ENCODE data around the gene C22orf42.
A peak's percentile ranks its signal among the peaks of the same experiment; 100 is the strongest.
"Not testable (repeated sequence)": the region's sequence is repeated elsewhere in the genome, so short reads cannot be mapped to it uniquely, and the experiment has no call there.

Gene C22orf42

GRCh38 chr22:32158712-32159533, at the start of gene C22orf42:
TSS of gene C22orf42 (minus strand) at chr22:32159303. CDS start at chr22:32159215, 88 bp downstream.
- DNase-seq, result no peak

DNA sequence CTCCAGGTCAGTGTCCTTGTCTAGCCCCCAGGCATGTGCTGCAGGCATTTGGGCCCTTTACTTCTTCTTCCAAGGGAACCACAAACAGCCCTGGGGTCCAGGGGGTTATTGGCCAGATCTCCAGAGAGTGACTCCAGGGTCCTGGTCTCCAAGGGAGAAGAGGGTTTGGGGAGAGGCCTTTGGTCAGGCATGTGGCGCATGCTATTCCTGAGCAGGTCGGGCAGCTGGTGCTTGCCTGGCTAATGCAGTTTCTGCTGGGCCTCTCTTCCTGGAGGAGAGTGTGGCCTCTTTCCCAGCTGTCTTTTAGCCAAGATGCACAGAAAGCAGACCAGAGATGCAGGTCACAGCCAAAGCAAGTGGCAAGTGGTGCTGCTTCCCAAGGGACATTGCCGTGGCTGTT, 49.6 kb upstream of the C22orf42 start:
- DNase-seq, result no peak

- no peak for DNase-seq
Observed at GRCh38 chr22:32207971-32208480, 48.9 kb upstream of the C22orf42 start.

DNA sequence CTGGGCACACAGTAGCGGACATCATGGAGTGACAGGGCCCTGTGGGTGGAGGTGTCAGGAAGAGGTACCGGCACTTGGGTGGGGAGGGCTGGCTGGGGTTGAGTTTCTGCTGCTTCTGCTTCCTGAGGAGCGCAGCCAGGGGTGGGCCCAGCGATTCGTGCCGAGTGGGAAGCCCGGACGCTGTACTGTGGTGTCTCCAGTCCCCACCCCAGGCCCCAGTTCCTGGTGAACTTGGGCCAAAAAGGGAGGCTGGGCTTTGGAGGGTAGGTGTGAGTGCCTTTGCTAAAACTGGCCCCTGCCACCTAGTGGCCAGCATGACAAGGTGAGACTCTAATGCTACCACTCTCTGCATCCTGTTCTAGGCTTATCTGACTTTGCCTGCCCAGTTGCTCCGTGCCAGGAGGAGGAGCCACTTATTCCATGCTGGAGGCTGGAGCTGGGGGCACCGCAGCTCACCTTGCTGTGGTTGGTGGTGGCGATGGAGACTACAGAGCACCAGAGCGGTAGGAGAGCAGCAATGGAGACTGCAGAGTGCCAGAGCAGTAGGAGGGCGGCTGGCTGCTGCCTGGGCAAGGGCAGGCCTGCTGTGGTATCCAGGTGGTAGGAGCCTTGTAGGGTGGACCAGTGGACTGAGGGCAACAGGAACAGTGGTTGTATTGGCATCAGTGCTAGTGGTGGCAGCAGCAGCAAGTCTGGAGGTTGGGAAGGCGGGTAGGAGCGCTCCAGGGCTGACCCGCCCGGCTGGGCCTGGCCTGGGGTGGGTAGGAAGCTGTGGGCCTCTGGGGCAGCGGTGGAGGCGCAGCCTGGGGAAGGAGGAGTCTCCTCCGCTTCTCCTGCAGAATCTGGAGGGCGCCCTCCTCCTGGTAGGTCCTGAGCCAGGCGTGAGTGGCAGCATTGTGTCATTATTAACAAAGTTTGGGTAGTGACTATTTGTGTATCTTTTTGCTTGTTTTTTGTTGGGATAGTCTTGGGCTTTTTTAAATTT, 48.0 kb upstream of the C22orf42 start:
- DNase-seq, result peak; percentile 16

DNA sequence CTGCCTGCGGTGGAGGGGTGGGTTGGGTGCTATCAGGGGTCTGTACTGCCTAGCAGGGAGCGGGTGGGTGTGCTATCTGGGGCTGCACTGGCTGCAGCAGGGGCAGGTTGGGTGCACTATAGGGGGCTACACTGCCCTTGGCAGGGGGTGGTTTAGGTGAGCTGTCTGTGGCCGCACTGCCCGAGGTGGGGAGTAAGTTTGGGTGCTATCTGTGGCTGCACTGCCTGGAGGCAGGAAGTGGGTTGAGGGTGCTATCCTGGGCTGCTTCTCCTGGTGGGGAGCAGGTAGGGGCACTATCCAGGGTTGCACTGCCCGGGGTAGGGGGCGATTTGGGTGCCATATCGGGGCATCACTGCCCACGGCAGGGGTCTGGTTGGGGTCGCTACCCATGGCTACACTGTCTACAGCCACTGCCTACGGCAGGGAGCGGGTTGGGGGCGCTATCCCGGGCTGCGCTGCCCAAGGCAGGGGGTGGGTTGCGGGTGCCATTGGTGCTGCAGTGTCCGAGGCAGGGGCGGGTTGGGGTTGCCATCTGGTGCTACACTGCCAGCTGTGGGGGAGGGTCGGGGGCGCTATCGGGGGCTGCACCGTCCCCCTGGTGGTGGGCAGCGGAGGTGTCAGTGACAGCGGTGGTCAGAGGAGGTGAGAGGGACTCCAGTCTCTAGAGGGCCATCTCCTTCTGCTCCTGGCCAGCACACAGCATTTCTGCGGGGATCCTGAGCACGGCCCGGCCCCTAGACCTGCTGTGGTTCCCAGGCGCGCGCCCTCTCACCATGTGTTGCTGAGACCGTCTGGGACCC, 47.1 kb upstream of the C22orf42 start:
- DNase-seq, result no peak

GRCh38 chr22:32204856-32205722, 46.0 kb upstream of the C22orf42 start, which contains the start of gene RFPL2:
TSS of gene RFPL2 (minus strand) at chr22:32205073. CDS start at chr22:32202451, 2,622 bp downstream.
- DNase-seq, result peak; percentile 79

GRCh38 chr22:32204040-32204855, 45.1 kb upstream of the C22orf42 start:
- DNase-seq, result peak; percentile 28

GRCh38 chr22:32203181-32204039, 44.3 kb upstream of the C22orf42 start:
- no peak for DNase-seq

DNA sequence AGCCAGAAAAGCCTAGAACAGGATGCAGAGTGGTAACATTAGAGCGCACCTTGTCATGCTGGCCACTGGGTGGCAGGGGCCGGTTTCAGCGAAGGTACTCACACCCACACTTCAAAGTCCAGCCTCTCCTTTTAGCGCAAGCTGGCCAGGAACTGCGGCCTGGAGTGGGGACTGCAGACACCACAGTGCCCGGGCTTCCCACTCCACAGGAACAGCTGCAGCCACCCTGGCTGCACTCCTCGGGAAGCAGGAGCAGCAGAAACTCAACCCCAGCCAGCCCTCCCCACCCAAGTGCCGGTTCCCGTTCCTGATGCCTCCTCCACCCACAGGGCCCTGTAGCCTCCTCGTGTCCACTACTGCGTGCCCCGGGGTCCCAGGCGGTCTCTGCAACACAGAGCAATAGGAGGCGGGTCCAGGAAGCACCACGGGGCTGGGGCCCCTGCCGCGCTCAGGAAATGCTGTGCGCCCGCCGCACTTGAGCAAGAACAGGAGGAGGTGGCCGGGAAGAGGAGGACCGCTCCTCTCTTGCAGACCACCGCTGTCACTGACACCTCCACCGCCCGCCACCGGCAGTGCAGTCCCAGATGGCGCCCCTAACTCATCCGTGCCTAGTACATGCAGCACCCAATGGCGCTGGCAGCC, 43.6 kb upstream of the C22orf42 start:
- peak; percentile 17 for DNase-seq

- no peak for DNase-seq
Observed at GRCh38 chr22:32202161-32202538, 43.0 kb upstream of the C22orf42 start.

- DNase-seq, result no peak
Observed at GRCh38 chr22:32200752-32201151, 41.6 kb upstream of the C22orf42 start.

GRCh38 chr22:32199961-32200360, 40.9 kb upstream of the C22orf42 start:
- DNase-seq, result no peak

GRCh38 chr22:32199341-32199740, 40.2 kb upstream of the C22orf42 start:
- no peak for DNase-seq

GRCh38 chr22:32197553-32198226, 38.6 kb upstream of the C22orf42 start:
- not testable (repeated sequence) for DNase-seq

DNA sequence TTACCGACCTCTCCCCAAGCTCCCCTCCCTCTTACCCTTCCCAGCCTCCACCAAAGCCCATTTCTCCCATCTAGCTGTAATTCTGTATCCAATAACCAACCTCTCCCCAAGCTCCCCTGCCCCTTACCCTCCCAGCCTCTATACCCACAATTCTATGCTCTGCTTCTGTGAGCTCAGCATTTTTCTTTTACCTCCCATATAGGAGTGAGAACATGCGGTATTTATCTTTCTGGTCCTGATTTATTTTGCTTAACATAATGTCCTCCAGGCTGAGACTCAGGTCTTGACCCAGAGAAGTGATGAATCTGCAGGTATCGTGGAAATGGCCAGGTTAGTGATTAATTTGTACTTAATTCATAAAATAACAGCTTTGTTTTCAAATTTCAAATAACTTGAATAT, 36.8 kb upstream of the C22orf42 start:
- DNase-seq, result not testable (repeated sequence)

DNA sequence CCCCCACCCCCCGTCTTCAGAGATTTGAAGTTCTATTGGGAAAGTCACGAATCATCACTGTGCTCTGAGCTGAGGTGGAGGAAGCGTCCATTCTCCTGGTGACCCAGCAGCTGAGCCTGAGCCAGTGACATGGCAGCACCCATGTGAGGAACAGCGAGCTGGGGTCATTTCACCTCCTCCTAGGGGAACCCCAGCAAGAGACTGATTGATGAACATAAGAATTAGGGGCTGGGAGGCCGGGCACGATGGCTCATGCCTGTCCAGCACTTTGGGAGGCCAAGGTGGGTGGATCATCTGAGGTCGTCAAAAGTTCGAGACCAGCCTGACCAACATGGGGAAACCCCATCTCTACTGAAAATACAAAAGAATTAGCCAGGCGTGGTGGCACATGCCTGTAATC, 34.2 kb upstream of the C22orf42 start:
- DNase-seq, result not testable (repeated sequence)

DNA sequence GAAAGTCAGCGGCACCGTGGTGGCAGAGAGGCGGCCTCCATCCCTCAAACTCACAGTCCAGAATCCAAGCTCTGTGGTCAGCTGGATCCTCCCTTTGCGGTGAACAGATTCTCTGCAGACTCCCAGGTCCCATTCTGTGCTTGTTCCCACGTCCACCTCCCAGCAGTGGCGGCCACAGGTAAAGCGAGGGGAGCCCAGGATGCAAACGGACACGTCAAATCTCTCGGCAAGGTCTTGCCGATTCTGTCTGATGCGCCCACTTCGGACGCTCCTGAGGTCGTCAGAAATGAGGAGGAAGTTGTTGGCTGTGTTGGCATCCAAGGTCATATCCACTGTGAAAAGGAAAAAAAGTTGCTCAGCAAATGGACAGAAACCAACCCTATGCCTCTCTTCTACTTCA, 31.9 kb upstream of the C22orf42 start:
- DNase-seq, result not testable (repeated sequence)

GRCh38 chr22:32185821-32186220, 26.7 kb upstream of the C22orf42 start:
- no peak for DNase-seq

Data from NCI-H526 treated with DMSO at 0.1 percent for 48 hours (cell line).